T-helper 17 cell (primary cell): ENCODE measurements around the gene CACNA2D2. TPM values are rescaled to one million over a fixed set of nuclear protein-coding genes. Genes with fewer than 3 reads are reported as not detected.

Source experiments
- ATAC-seq: fragments of 150-1000 bp; cut with Tn5 transposase; 2 replicates; pipeline ENCODE4 v1.10.0; 2021; ENCODE audit warnings: mild to moderate bottlenecking, moderate library complexity
- DNase-seq, 3 donors: peaks; one replicate each; pipeline versions ENCODE4 v3.0.0 to v3.0.0-alpha.2; 2020 to 2021
- H3K9me3 ChIP-seq: one replicate; pipeline ENCODE4 v1.7.0; 2013; ENCODE audit warnings: low read length, mild to moderate bottlenecking; ENCODE audit not compliant: control insufficient read depth, poor library complexity, severe bottlenecking
- H3K27ac Mint-ChIP-seq: one replicate; pipeline ENCODE4 v1.8.0; 2022; ENCODE audit warnings: mild to moderate bottlenecking, moderate library complexity, mixed read lengths
- H3K27me3 Mint-ChIP-seq: one replicate; pipeline ENCODE4 v1.8.0; 2022; ENCODE audit warnings: mixed read lengths
- H3K36me3 Mint-ChIP-seq: one replicate; pipeline ENCODE4 v1.8.0; 2022; ENCODE audit warnings: low read depth, mixed read lengths
- H3K4me1 Mint-ChIP-seq: one replicate; pipeline ENCODE4 v1.8.0; 2022; ENCODE audit warnings: mild to moderate bottlenecking, mixed read lengths
- H3K4me3 Mint-ChIP-seq: one replicate; pipeline ENCODE4 v1.8.0; 2022; ENCODE audit warnings: mild to moderate bottlenecking, moderate library complexity, mixed read lengths
- total RNA-seq, 4 donors: library from RNA in 2 of 4; stranded (reverse) in 2 of 4; gene quantifications; one replicate each; pipeline ENCODE4 v1.2.3 and lab custom pipeline; 2022 to 2026

Gene CACNA2D2
- total RNA-seq (1 to 10 TPM; 2.2 to 3.5 TPM), total RNA-seq (lab: John Stamatoyannopoulos, UW) (2.4 to 2.5 reads per million in 2 donors)

DNA sequence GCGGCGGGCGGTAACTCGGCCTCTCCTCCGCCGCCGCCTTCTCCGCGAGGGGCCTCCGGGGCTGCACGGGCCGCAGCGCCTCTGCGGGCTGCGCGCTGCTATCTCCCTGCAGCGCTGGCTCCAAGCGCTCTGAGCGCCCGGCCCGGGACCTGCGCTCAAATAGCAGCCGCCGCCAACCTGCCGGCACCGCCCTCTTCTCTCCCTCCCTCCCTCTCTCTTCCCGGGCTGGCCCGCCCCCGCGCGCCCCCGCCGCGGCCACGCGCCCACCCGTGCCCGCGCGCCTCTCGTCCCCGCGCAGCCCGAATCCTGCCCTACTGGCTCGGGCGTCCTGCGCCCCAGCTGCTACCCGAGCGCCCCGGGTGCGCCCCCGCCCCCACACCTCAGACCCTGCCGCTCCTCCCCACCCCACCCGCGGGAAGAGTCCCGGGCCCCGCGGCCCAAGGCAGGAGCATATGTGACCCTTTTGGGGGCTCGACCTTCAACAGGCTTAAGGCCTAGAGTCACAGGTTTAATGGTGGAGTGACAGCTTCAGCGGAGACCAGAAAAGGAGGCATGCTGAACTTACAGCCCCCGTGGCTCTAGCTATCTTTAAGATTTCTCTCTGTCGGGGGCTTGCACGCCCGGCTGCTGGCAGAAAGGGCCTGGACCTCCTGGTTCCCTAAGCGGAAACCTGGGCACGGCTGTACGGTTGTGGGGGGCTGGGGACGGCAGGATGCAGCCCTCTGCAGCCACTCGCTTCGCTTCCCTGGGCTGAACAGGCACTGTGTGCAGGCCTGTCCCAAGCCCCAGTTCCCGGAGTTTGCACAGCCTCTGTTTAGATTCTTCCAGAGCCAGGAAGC is at the start of gene CACNA2D2:
Gene CACNA2D2 (minus strand): TSS at position 131 of the 839 bp plus-strand sequence. CDS start 211 bp downstream, outside the sequence.
- peaks cover 7% of the 10 kb centered on the region for H3K4me1 Mint-ChIP-seq
- peaks cover 34% of the 10 kb centered on the region for H3K27me3 Mint-ChIP-seq
- peak within 1 kb of the TSS; percentile 85 for H3K4me3 Mint-ChIP-seq
- no peak within 1 kb of the TSS for H3K27ac Mint-ChIP-seq
- DNase-seq: peak; percentile 52 to 57 (median 56)
- H3K36me3 Mint-ChIP-seq: no peaks in the 10 kb centered on the region
- ATAC-seq: peak; percentile 93
- no peaks in the 10 kb centered on the region for H3K9me3 ChIP-seq

DNA sequence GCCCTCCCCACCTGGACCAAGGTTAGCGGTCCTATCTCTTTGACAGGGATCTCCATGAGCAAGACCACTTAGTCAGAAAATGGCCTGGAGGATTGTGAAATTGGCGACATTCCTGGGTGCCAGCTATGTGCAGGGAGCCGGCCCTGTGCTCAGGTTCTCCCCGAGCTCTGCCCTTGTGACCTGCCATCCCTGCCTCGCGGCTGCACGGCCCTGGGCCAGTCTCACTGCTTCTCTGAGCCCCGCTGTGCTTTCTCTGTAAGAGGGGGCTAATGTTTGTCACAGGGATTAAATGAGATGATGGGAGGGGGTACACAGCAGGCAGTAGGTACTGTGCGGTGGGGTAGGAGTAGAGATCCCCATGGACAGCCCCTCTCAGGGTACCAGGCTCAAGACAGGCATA is 49.2 kb upstream of the CACNA2D2 start:
- DNase-seq (no peak), ATAC-seq (no peak)
- H3K4me1 Mint-ChIP-seq: no peaks in the 10 kb centered on the region
- no peaks in the 10 kb centered on the region for H3K9me3 ChIP-seq
- H3K4me3 Mint-ChIP-seq: no peak overlapping the region
- no peaks in the 10 kb centered on the region for H3K36me3 Mint-ChIP-seq
- H3K27me3 Mint-ChIP-seq: no peaks in the 10 kb centered on the region
- H3K27ac Mint-ChIP-seq: no peak overlapping the region

DNA sequence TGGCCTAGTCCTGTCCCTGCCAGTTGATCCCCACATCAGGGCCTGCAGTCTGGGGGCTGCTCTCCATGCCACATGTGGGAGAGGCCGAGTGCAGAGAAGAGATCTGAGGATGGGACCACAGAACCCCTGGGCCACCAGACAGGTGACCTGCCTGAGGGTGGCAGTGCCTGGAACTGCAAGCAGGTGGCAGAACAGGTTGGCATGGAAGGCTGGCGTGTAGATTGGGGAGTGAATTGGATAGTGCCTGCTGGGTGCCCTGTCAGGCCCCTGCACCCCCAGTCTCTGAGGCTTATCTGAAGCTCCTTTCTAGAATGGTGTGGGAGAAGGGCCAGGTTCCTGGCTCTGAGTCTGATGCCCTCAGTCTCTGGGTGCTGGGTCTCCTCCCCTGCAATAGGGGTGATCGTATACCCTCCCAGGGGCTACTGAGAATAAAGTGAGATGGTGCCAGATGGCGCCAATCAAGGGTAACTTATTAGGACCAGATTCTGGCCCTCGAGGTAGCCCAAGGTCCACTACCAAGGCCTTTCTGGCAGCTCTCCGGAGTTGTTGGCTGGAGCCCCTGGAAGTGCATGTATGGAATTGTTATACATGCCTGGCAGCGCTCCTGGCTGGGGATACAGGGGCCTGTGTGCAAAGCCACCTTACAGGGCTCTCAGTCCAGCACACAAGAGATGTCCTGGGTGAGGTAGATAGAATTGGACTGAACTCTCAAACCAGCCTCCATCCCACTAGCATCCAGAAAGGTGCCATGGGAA is 48.4 kb upstream of the CACNA2D2 start:
- DNase-seq (no peak), ATAC-seq (peak; percentile 32)
- no peaks in the 10 kb centered on the region for H3K27me3 Mint-ChIP-seq
- no peak overlapping the region for H3K27ac Mint-ChIP-seq
- H3K9me3 ChIP-seq: no peaks in the 10 kb centered on the region
- H3K36me3 Mint-ChIP-seq: no peaks in the 10 kb centered on the region
- no peaks in the 10 kb centered on the region for H3K4me1 Mint-ChIP-seq
- H3K4me3 Mint-ChIP-seq: no peak overlapping the region

DNA sequence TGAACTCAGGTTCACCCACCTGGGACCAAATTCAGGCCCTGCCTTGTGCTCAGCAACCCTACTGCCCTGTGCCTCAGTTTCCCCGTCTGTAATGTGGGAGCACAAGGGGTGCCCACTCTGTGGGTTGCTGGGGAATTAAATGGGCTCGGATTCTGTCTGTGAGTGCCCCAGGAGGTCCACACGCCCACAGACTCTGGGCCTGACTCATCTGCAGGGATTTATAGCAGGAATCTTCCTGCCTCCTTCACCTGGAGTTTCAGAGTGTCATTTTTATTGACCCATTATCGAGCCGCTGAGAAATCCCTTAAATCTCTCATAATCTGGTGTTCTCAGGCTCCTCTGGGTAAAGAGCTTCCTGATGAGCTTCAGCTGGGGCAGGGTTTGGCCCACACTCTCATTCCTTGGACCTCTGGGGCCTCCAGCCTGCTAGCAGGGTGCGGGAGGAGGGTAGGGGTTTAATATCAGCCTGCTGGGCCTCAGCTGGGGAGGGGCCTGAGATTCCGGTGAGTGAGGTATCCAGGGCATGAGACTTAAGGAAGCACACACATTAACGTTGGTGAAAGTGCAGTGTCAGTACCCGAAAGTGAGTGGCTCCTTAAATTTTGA is 47.7 kb upstream of the CACNA2D2 start:
- Mint-ChIP-seq H3K27ac (no peak overlapping the region), H3K36me3 (no peaks in the 10 kb centered on the region), H3K4me1 (no peaks in the 10 kb centered on the region), H3K27me3 (no peaks in the 10 kb centered on the region), H3K4me3 (no peak overlapping the region)
- no peak for ATAC-seq
- no peak for DNase-seq
- H3K9me3 ChIP-seq: no peaks in the 10 kb centered on the region

DNA sequence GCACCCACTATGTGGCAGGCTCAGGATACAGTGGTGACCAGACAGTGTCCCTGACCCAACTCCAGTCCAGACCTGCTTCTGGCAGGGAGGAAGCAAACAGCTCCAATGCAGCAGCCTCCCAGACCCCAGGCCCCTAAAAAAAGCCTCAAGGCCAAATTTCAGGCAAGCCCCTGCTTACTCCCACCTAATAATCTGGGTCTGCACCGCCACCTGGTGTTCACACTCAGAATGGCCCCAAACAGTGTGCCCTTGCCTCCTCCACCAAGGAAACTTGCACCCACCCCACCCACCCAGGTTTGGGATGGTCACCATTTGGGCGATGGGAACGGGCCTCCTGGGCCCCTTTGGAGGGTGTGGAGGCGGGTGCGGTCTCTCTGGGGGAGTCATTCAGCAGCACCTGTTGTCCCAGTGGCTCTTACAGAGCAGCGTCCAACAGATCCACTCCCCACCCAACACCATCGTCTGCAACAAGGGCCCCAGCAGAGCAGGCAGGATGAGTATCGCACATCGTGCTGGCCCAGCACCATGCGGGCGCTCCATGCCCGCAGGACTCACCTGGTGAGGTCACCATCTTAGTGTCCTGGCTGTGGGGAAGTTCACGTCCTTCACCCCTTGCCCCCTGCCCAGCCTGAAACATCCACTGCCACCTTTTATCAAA is 46.8 kb upstream of the CACNA2D2 start:
- Mint-ChIP-seq H3K36me3 (no peaks in the 10 kb centered on the region), H3K27me3 (no peaks in the 10 kb centered on the region), H3K4me1 (no peaks in the 10 kb centered on the region), H3K4me3 (no peak overlapping the region), H3K27ac (no peak overlapping the region)
- DNase-seq (peak; percentile 30 to 55 (median 35)), ATAC-seq (peak; percentile 76)
- H3K9me3 ChIP-seq: no peaks in the 10 kb centered on the region

DNA sequence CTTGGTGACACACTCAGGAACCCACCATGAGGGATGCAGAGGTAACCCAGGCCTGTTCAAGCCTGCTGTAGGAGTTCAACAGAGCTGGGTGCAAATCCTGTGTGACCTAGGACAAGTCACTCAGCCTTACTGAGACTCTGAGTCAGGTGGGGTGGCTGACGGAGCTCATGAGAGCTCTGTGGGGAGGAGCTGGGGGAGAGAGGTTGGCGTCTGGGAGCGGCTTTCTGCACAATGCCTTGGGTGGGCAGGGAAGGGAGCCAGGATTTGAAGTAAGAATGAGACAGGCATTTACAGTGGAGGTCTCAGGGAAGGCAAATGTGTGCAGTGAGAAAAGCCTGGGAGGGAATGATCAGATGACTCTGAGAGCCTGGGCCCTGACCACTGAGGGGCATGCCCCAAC is 45.8 kb upstream of the CACNA2D2 start:
- no peaks in the 10 kb centered on the region for H3K9me3 ChIP-seq
- no peaks in the 10 kb centered on the region for H3K4me1 Mint-ChIP-seq
- no peaks in the 10 kb centered on the region for H3K27me3 Mint-ChIP-seq
- DNase-seq: no peak
- ATAC-seq: no peak
- H3K36me3 Mint-ChIP-seq: no peaks in the 10 kb centered on the region
- no peak overlapping the region for H3K4me3 Mint-ChIP-seq
- no peak overlapping the region for H3K27ac Mint-ChIP-seq

DNA sequence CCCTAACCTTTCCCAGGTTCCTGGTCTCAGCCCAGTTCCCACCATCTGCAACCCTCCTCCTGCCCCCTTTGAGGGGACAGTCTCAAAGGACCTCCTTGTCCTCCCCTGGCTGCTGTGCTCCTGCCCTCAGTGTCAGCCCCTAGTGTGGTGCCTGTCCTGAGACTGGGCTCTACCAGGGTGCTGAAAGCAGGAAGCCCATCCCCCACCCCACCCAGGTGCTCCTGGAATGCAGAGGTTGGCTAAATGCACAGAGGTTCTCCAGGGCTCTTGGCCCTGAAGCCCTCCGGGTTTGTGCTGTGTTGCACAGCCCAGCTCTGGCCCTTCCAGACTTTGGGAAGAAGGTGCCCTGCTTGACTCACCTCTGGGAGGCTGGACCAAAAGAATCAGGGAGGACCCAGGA is 42.3 kb upstream of the CACNA2D2 start:
- H3K27me3 Mint-ChIP-seq: peaks cover 6% of the 10 kb centered on the region
- no peaks in the 10 kb centered on the region for H3K9me3 ChIP-seq
- DNase-seq (no peak), ATAC-seq (no peak)
- no peak overlapping the region for H3K4me3 Mint-ChIP-seq
- H3K27ac Mint-ChIP-seq: no peak overlapping the region
- peaks cover 4% of the 10 kb centered on the region for H3K4me1 Mint-ChIP-seq
- H3K36me3 Mint-ChIP-seq: no peaks in the 10 kb centered on the region

DNA sequence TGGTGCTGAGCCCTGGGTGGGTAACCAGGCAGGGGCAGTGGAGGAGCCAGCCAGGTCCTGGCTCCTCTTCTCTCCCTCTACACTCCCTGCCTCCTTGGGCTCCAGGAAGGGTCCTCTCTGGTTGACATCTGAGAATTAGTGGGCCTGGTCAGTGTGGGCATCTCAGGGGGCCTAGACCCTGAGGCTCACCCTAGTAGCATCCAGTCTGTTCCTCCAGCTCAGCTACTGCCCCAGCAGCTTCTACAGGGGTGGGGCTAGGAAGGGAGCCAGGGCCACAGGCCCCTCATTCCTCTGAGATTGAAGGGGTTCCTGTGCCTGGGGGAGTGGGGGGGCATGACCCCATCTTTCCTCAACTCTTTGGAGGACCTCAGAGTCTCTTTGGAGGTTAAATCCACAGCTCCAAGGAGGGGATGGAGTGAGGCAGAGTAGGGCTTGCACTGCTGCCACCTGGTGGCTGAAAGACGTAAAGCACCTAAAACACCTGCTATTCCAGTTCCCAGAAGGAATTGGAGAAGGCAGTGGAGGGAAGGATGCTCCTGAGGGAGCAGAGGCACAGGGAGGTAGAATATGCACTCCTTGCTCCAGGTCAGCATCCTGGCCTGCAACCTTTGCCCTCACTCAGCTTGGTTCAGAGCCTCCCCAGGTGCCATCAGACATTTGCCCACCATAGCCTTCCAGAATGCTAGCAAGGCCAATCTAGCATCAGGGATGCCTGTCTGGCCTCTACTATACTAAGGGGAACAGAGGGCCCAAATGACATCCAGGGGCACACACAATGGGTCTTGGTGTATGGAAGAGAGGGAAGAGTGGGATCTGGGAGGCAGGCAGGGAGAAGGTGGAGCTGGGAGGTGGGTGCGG is 39.0 kb upstream of the CACNA2D2 start:
- H3K9me3 ChIP-seq: no peaks in the 10 kb centered on the region
- no peak overlapping the region for H3K4me3 Mint-ChIP-seq
- peaks cover 6% of the 10 kb centered on the region for H3K4me1 Mint-ChIP-seq
- peaks cover 25% of the 10 kb centered on the region for H3K27me3 Mint-ChIP-seq
- ATAC-seq (peak; percentile 68), DNase-seq (peak; percentile 48 to 49 (median 49))
- H3K27ac Mint-ChIP-seq: no peak overlapping the region
- H3K36me3 Mint-ChIP-seq: no peaks in the 10 kb centered on the region

DNA sequence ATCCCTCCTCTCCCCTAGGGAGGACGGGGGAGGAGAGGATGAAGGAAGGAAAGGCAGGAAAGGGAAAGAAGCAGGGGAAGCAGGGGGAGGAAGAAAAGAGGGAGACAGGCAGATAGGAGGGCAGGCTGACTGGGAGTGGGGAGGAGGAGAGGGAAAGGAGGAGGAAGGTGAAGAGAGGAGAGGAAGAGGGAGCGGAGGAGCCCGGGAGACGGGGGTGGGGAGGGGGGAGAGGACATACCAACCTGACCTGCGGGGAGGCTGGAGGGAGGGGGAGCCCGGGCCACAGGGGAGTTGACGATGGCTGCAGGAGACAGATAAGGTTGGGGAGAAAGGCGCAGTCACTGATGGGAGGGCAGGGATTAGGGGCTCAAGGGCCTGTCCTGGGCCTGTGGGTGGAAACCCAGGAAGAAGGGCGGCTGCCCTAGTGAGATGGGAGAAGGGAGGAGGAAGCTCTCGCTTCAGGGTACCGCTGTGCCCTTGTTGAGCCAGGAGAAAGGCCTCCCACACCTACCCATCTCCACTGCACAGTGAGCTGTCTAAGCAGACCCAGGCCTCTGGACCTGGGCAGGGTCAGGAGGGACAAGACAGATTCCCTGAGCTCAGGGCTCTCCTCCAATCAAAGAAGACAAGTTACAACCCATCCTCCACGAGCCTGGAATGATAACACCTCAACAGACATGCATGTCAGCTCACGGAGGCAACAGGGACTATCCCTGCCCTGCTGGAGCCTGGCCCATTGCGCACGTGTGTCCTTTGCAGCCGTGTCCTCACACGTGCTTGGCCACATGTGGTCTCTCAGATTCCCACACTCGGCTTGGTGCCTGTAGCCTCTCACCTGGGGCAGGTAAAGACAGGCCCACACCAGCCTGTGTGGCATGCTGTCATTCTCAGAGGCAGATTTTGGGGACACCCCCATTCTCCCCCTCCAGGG is 36.2 kb upstream of the CACNA2D2 start:
- no peaks in the 10 kb centered on the region for H3K9me3 ChIP-seq
- H3K27ac Mint-ChIP-seq: no peak overlapping the region
- peaks cover 42% of the 10 kb centered on the region for H3K27me3 Mint-ChIP-seq
- peaks cover 3% of the 10 kb centered on the region for H3K36me3 Mint-ChIP-seq
- ATAC-seq: no peak
- peaks cover 6% of the 10 kb centered on the region for H3K4me1 Mint-ChIP-seq
- no peak for DNase-seq
- H3K4me3 Mint-ChIP-seq: no peak overlapping the region

DNA sequence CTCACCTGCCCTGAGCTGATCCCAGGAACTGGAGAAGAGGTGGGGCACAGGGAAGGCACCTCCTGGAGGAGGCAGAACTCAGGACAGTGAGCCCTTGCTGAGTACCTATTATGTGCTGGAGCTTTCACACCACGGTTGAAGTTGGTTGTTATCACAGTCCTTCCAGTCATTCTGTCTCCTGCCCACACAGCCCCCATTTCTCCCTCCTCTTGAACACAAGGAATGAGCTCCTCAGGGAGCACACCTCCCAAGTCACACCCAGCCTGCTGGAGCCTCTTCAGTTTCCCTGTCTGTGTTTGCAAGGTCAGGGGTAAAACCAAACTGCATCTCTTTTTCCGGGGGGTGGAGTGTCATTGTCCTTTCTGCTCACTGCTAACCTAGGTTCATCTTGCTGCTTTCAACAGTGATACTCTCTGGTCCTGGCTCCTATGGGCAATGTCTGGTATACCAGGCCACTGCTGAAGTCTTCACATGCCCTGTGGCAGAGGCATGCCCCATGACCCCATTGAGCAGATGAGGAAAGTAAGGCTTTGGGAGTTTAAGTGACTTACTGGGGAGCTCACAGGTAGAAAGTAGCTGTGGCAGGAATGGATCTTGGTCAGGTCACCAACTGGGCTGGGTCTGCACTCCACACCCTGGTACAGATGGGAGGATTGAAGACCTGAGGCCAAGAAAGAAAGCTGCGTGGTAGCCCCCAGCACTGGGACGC is 34.1 kb upstream of the CACNA2D2 start:
- no peak overlapping the region for H3K27ac Mint-ChIP-seq

More for the DNA sequence above, 34.1 kb upstream of the CACNA2D2 start:
- DNase-seq (no peak), ATAC-seq (no peak)
- H3K4me3 Mint-ChIP-seq: no peak overlapping the region
- no peaks in the 10 kb centered on the region for H3K9me3 ChIP-seq
- H3K27me3 Mint-ChIP-seq: peaks cover 51% of the 10 kb centered on the region
- H3K36me3 Mint-ChIP-seq: peaks cover 3% of the 10 kb centered on the region
- peaks cover 10% of the 10 kb centered on the region for H3K4me1 Mint-ChIP-seq
